ENCODE measurements around the gene ZNF492. TPM values are rescaled to one million over a fixed set of nuclear protein-coding genes. Genes with fewer than 3 reads are reported as not detected.
A peak's percentile ranks its signal among the peaks of the same experiment; 100 is the strongest.
"Not testable (repeated sequence)": the region's sequence is repeated elsewhere in the genome, so short reads cannot be mapped to it uniquely, and the experiment has no call there.

The ZNF492 gene
- 0.29 TPM for total RNA-seq
- long read RNA-seq = 0 reads

DNA sequence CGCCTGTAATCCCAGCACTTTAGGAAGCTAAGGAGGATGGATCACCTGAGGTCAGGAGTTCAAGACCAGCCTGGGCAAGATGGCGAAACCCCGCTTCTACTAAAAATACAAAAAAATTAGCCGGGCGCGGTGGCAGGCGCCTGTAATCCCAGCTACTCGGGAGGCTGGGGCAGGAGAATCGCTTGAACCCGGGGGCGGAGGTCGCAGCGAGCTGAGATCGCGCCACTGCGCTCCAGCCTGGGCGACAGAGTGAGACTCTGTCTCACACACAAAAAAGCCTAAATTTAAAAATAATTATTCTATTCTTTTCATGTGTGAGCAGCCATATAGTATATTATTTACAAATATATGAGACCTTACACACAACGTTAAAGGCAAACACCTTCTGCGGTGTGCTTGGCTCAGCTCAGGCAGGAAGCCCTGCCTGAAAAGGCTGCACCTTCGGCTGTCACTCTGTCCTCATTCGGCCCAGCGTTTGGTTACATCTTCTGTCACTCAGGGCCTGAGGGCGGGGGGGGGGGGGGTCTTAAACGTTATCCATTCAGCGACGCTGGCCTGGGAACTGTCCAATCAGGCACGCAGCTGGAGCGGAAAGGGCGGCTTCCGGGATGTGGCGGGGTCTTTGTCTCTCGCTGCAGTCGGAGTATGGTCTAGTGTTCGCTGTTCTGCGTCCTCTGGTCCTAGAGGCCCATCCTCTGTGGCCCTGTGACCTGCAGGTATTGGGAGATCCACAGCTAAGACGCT is at the start of gene ZNF492:
Gene ZNF492, plus strand, starts transcription at position 619 of the 744 bp plus-strand sequence. CDS start 19,076 bp downstream, outside the sequence.
- H3K9me3 ChIP-seq = not testable (repeated sequence)
- peak within 1 kb of the TSS; percentile 36 for H3K27ac ChIP-seq

GRCh38 chr19:22595422-22595821 is 38.7 kb upstream of the ZNF492 start:
- Histone ChIP-seq H3K4me3 (no peak overlapping the region), H3K27me3 (no peaks in the 10 kb centered on the region), H3K9me3 (no peaks in the 10 kb centered on the region), H3K4me1 (no peaks in the 10 kb centered on the region), H3K36me3 (no peaks in the 10 kb centered on the region), H3K27ac (no peak overlapping the region)
- no peak for TF ChIP-seq CTCF (IDR thresholded peaks at IDR 0.05)
- no peak for DNase-seq
- peak; percentile 28 for ATAC-seq
- intact Hi-C loops (cut with DNase I) = no loop called here

More for the DNA sequence above, at the start of gene ZNF492:
- DNase-seq (peak; percentile 87), ATAC-seq (peak; percentile 97)
- H3K4me3 ChIP-seq = peak within 1 kb of the TSS; percentile 76
- intact Hi-C loops (cut with DNase I); H3K4me1 ChIP-seq; H3K27me3 ChIP-seq; H3K36me3 ChIP-seq: not testable (repeated sequence)

- no peaks in the 10 kb centered on the region for H3K9me3 ChIP-seq
- no peak for TF ChIP-seq CTCF (IDR thresholded peaks at IDR 0.05)
These were observed 38.2 kb upstream of the ZNF492 start for GRCh38 chr19:22595918-22596341.

DNA sequence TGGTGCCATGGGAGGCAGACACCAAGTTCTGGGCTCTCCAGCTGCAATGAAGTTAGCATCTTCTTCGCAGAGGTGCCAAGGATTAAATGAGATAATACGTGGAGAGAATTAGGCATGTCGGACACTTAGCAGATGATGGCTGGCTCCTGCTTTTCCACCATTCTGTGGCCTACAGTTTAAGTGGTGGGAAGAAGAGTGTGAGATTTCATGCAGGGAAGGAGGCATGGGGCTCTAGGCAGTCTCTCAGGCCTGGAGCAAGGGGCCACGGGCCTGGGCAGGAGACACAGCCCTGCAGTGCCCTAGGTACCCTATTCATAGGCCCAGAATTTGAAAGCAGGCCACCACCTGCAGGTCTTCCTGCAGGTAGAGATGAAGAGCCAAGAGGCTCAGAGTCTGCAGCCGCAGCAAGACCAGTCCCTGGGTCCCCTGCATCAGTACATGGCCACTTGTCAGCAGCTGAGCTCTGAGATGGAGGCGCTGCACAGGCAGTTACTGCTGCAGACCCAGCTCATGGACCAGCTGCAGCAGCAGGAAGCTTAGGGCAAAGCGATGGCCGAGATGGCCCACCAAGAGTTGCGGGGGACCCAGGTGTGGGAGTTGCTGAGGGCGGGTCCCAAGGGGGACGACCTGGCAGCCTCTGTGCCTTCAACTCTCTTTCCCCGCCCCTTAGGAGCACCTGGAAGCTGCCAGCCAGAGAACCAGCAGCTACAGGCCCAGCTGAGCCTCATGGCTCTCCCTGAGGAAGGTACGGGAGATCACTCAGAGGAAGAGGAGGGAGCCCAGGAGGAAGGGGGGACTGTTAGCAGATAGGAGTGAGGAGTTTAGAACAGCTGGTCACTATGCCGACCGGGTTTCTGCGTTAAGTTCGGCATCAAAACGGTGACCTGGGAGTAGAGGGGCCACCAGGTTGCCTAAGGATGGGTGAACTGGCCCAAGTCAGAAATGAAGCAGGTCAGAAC is 33.2 kb upstream of the ZNF492 start:
- Histone ChIP-seq H3K4me3 (no peak overlapping the region), H3K27me3 (no peaks in the 10 kb centered on the region), H3K4me1 (no peaks in the 10 kb centered on the region), H3K27ac (no peak overlapping the region), H3K9me3 (no peaks in the 10 kb centered on the region), H3K36me3 (no peaks in the 10 kb centered on the region)
- ATAC-seq (no peak), DNase-seq (no peak)
- intact Hi-C loops (cut with DNase I) = no loop called here
- TF ChIP-seq CTCF (IDR thresholded peaks at IDR 0.05) = no peak

More at GRCh38 chr19:22595918-22596341, 38.2 kb upstream of the ZNF492 start:
- ATAC-seq (peak; percentile 8), DNase-seq (no peak)
- Histone ChIP-seq H3K4me1 (no peaks in the 10 kb centered on the region), H3K36me3 (no peaks in the 10 kb centered on the region), H3K4me3 (no peak overlapping the region), H3K27me3 (no peaks in the 10 kb centered on the region), H3K27ac (no peak overlapping the region)
- intact Hi-C loops (cut with DNase I) = no loop called here

DNA sequence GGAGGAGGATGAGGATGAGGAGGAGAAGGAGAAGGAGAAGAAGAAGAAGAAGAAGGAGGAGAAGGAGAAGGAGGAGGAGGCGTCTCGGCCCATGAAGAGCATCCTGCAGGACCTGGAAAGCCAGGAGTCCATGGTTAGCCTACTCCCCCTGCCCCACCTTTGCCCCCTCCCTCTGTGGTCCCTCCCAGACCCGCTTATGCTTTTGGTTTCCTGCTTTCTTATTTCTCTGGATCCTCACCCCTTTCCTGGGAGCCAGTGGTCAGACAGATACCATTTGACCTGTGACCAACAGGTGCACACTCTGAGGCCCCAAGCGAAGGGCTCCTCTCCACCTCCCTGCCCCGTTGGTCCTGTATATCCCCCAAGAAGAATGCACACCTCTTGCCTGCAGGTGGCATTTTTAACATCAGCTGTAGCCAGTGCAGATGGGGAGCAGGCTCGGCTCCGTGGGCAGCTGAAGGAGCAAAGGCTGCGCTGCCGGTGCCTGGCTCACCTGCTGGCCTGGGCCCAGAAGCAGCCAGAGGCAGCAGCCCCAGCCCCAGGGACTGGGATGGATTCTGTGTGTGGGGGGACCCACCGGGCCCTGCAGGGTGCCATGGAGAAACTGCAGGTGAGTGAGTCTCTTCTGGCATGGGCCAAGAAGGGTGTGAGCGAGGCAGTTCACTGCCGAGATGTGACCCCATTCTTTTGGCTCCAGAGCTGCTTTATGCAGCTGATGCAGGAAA is 32.1 kb upstream of the ZNF492 start:
- Histone ChIP-seq H3K4me1 (no peaks in the 10 kb centered on the region), H3K27me3 (no peaks in the 10 kb centered on the region), H3K9me3 (no peaks in the 10 kb centered on the region), H3K36me3 (no peaks in the 10 kb centered on the region), H3K4me3 (no peak overlapping the region), H3K27ac (no peak overlapping the region)
- TF ChIP-seq CTCF (IDR thresholded peaks at IDR 0.05) = no peak
- ATAC-seq (no peak), DNase-seq (no peak)
- intact Hi-C loops (cut with DNase I) = no loop called here

All from upper lobe of right lung (tissue), 1 donor.